Measurements from ENCODE around the gene MOBP. TPM values are rescaled to one million over a fixed set of nuclear protein-coding genes. Genes with fewer than 3 reads are reported as not detected.

The MOBP gene
- total RNA-seq, 1 donor from 2014 or later, result not detected

DNA sequence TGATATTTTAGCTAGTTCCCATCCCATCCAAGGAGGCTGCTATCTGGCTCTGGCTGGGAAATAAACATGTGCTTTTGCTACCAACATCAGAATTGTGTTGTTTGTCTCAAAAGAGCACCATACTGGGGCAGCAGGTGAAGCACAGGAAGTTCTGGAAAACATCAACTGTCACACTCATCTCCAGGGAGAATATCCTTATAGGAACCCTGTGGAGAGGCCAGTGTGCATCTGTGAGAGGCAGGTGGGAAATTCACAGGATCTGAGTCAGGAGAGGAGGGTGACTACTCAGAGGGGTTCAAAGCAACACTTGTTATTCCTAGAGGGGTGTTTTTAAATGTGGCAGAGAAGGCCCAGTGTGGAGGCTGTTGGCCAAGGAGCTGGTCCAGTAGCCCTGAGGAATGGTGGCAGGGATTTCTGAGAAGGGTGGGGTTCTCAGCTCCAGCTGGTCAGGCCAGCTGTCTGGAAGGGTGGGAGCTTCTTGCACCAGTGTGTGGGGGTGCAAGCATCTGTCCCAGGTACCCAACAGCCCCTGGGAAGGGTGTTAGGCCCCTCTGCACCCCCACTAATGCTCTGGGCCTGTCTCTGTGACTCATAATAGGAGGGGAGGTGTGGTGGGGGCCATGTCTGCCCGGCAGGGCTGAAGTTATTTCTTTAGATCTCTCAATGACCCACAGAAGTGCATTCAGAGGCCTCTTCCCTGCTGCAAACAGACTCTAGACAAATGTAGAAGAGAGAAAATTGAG lies 32.3 kb upstream of the MOBP start:
- H3K4me3 ChIP-seq, result no peak overlapping the region
- TF ChIP-seq CTCF (IDR thresholded peaks at IDR 0.05), result no peak
- H3K4me1 ChIP-seq, result no peaks in the 10 kb centered on the region
- H3K27ac ChIP-seq, result no peak overlapping the region
- H3K36me3 ChIP-seq, result no peaks in the 10 kb centered on the region
- H3K9me3 ChIP-seq, result no peaks in the 10 kb centered on the region
- H3K27me3 ChIP-seq, result no peaks in the 10 kb centered on the region
- intact Hi-C loops (cut with DNase I), result no loop called here
- DNase-seq (ENCODE audit: low spot score in 2 of 2), result no peak

DNA sequence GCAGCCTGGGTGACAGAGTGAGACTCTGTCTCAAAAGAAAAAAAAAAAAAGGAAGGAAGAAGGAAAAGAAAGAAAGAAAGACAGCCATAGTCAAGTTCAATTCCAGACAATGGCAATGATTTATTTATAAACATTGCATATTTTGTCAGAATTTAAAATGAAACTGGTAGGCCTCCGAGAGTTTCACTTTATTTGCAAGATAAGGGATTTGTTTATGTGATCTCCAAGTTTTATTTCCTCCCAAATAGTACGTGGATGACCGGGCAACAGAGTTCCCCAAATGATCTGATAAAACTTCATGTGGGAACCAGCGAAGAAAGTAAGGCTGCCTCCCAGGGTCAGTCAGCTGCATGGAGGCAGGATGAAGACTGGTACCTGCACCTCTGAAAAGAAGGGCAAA lies 28.6 kb upstream of the MOBP start:
- intact Hi-C loops (cut with DNase I), result no loop called here
- Histone ChIP-seq H3K4me1 (no peaks in the 10 kb centered on the region), H3K27ac (no peak overlapping the region), H3K36me3 (no peaks in the 10 kb centered on the region), H3K4me3 (no peak overlapping the region), H3K27me3 (no peaks in the 10 kb centered on the region), H3K9me3 (no peaks in the 10 kb centered on the region)
- no peak for TF ChIP-seq CTCF (IDR thresholded peaks at IDR 0.05)
- no peak for DNase-seq (ENCODE audit: low spot score in 2 of 2)

DNA sequence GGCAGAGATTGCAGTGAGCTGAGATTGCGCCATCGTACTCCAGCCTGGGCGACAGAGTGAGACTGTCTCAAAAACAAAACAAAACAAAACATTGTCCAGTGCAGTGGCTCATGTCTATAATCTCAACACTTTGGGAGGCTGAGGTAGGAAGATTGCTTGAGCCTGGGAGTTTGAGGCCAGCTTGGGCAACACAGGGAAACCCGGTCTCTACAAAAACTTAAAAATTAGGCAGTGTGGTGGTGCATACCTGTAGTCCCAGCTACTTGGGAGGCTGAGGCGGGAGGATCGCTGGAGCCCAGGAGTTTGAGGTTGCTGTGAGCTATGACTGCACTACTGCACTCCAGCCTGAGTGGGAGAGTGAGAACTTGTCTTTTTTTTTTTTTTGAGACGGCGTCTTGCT lies 27.2 kb upstream of the MOBP start:
- no peak for DNase-seq (ENCODE audit: low spot score in 2 of 2)
- H3K9me3 ChIP-seq, result no peaks in the 10 kb centered on the region
- intact Hi-C loops (cut with DNase I), result no loop called here
- TF ChIP-seq CTCF (IDR thresholded peaks at IDR 0.05), result no peak
- H3K36me3 ChIP-seq, result no peaks in the 10 kb centered on the region
- no peaks in the 10 kb centered on the region for H3K27me3 ChIP-seq
- H3K27ac ChIP-seq, result no peak overlapping the region
- H3K4me3 ChIP-seq, result no peak overlapping the region
- H3K4me1 ChIP-seq, result no peaks in the 10 kb centered on the region

- intact Hi-C loops (cut with DNase I), result no loop called here
- Histone ChIP-seq H3K36me3 (no peaks in the 10 kb centered on the region), H3K9me3 (no peaks in the 10 kb centered on the region), H3K27ac (no peak overlapping the region), H3K27me3 (no peaks in the 10 kb centered on the region), H3K4me3 (no peak overlapping the region), H3K4me1 (no peaks in the 10 kb centered on the region)
- no peak for DNase-seq (ENCODE audit: low spot score in 2 of 2)
- no peak for TF ChIP-seq CTCF (IDR thresholded peaks at IDR 0.05)
Observed at GRCh38 chr3:39443530-39443929, 23.9 kb upstream of the MOBP start.

GRCh38 chr3:39445927-39446326 lies 21.6 kb upstream of the MOBP start:
- no peak for TF ChIP-seq CTCF (IDR thresholded peaks at IDR 0.05)
- intact Hi-C loops (cut with DNase I), result no loop called here
- Histone ChIP-seq H3K27me3 (no peaks in the 10 kb centered on the region), H3K4me1 (no peaks in the 10 kb centered on the region), H3K27ac (no peak overlapping the region), H3K36me3 (no peaks in the 10 kb centered on the region), H3K9me3 (no peaks in the 10 kb centered on the region), H3K4me3 (no peak overlapping the region)
- DNase-seq (ENCODE audit: low spot score in 2 of 2), result no peak

DNA sequence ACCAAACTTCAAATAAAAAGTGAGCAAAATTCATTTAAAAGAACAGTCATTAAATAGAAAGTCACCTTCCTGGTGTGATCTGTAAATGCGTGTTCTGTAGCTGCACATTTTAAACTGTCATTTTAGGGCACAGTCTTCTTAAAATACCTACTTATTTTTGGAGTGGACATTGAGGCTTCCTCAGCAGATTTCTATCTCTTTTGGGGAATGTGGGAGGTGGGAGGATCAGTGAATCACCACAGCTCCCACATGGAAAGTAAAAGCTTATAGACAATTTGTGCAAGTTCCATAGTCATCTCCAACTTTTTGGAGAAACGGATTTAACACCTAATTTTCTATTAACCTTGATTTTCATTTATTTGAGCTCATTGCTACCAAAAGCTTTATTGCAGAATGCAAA lies 21.0 kb upstream of the MOBP start:
- Histone ChIP-seq H3K36me3 (no peaks in the 10 kb centered on the region), H3K27me3 (no peaks in the 10 kb centered on the region), H3K4me3 (no peak overlapping the region), H3K27ac (no peak overlapping the region), H3K4me1 (no peaks in the 10 kb centered on the region), H3K9me3 (no peaks in the 10 kb centered on the region)
- no peak for DNase-seq (ENCODE audit: low spot score in 2 of 2)
- intact Hi-C loops (cut with DNase I), result no loop called here
- no peak for TF ChIP-seq CTCF (IDR thresholded peaks at IDR 0.05)

All from ascending aorta (tissue), 2 donors.